A673 (cell line): ENCODE results near the gene ABCB9.

Experiments used
- EZH2 ChIP-seq: fragments of 200-600 bp; sonication (generic); IDR thresholded peaks from 2 replicates; pipeline ENCODE4 v1.6.1; 2017; ENCODE audit warnings: borderline replicate concordance, low read depth, mild to moderate bottlenecking, mixed read lengths, antibody characterized with exemption, low read length; ENCODE audit not compliant: poor library complexity, severe bottlenecking
- TF ChIP-seq, protein P1 (sequence below): fragments of 300-800, 200-600 bp; sonication (generic); conservative IDR thresholded peaks from 2 replicates; pipeline ENCODE4 v1.5.1; 2017; ENCODE audit warnings: low read depth, mild to moderate bottlenecking, antibody characterized with exemption, low read length, moderate library complexity, mixed read lengths

DNA sequence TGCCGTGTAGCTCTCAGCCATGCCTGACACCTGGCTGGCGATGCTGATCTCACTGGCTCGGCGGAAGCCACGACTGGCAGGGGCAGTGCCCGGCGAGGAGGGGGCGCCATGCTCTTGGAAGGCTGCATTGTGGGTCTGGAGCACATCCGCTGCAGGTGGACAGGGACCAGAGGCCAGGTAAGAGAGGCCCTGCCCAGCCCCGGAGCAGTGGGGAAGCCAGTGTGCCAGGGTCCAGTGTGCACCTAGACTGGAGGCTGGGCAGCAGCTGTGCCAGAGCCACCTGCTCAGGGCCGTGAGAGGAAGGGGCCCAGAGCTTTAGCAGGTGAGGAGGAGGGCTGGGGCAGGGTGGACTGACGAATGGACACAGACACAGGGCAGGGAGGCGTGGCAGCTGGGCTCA lies 24.3 kb upstream of the ABCB9 start:
- TF ChIP-seq, protein P1, sequence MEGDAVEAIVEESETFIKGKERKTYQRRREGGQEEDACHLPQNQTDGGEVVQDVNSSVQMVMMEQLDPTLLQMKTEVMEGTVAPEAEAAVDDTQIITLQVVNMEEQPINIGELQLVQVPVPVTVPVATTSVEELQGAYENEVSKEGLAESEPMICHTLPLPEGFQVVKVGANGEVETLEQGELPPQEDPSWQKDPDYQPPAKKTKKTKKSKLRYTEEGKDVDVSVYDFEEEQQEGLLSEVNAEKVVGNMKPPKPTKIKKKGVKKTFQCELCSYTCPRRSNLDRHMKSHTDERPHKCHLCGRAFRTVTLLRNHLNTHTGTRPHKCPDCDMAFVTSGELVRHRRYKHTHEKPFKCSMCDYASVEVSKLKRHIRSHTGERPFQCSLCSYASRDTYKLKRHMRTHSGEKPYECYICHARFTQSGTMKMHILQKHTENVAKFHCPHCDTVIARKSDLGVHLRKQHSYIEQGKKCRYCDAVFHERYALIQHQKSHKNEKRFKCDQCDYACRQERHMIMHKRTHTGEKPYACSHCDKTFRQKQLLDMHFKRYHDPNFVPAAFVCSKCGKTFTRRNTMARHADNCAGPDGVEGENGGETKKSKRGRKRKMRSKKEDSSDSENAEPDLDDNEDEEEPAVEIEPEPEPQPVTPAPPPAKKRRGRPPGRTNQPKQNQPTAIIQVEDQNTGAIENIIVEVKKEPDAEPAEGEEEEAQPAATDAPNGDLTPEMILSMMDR = no peak
- TF ChIP-seq EZH2 = no peak
